ENCODE measurements around the gene PLA2G7.
"Not testable (repeated sequence)": the region's sequence is repeated elsewhere in the genome, so short reads cannot be mapped to it uniquely, and the experiment has no call there.

PLA2G7 gene

GRCh38 chr6:46734867-46735719 lies at the start of gene PLA2G7:
Gene PLA2G7, minus strand, starts transcription at chr6:46735375. Its CDS starts 12,484 bp downstream, at chr6:46722891.
- FAIRE-seq = no peak

GRCh38 chr6:46784535-46784934 lies 49.4 kb upstream of the PLA2G7 start:
- FAIRE-seq = no peak

DNA sequence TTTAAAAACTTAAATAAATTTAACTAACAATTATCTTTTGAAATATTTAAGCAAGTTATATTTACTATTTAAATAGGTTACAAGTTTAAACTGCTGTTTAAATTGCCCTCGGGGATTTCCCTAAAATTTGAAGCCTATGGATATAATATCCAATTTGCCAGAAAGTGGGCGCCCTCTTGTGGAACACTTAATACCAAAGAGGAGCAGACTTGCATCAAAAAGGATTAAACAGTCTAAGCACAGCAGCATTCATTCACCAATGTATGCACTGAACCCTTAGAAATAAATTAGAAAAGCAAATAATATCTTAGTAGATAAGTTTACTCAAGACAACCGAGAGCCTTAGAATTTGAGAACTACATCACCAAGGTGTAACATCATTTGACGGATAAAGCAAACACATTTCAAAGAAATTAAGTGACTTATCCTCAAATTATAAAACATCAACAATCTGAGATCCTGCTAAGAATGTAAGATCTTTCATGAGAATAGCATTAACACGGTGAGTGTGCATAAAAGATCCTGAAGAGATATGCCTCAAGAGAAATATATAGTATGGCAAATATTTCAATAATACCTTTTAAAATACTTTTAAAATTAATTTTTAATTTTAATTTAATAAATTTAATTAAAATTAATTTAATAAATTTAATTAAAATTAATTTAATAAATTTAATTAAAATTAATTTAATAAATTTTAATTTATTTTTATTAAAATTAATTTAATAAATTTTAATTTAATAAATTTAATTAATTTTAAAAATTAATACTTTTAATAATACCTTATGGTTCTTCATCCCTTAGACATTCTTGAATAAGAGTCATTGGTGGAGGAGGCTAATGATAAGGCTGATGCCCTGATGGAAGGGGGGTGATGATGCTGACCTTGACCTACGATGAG lies 46.6 kb upstream of the PLA2G7 start:
- FAIRE-seq = peak; percentile 97

DNA sequence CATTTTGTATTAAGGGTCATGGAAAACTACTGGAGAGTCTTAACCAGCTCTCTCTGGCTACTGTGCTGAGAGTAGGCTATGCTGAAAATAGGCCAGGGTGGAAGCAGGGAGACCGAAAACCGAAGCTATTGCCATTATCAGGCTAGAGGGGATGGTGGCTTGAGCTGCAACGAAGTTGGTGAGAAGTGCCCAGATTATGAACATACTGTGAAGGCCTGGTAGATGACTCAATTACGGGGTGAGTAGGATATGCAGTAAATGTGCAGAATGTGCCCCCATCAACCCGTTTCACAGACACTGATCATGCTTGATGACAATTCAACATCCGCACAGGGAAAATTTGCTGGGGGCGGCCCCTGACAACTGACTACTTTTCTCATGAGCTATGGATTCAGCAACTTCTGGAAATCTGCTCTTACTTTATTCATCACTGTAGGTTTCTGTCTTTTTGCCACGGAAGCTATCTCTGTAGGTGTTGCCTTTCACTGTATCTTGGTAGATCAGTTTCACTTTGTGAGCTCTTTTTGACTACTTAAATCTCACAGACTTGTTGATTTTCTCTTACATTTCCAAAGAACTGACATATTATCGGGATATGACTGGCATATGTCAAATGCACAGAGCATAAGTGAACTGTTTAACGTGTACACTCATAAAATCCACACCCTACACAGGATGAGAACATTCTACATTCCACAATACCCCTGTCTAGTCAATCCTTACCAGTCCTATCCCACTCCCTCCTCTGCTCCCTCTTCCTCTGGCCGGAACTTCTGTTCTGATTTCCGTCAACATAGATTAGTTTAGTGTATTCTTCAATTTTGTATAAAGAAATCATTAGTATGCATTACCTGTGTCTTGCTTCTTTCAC lies 42.5 kb upstream of the PLA2G7 start:
- no peak for FAIRE-seq

DNA sequence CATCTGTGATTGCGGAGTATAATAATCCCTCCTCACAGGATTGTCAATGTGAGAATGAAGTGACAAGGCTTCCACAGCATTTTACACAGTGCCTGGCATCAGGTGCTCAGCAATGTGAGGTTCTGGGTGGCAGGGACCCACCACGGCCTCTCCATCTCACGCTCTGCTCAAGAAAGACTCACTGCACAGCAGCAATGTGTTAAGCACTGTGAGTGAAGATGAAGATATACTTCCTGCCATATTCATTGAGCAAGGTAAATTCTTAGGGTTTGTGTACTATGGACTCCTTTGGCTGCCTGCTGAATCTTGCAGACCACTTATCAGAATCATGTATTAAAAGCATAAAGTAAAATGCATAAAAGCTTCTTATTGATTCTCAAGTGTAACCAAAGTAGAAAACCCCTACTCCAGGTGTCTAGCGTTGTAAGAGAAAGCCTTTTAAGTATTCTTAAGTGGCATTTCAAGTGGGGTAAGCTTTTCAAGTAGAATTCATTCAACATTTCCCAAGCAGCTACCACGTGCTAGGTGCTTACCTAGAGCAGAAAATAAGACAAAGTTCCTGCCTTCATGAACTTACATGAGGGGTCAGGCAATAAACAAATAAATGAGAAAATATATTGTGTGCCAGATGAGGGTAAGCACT lies 41.0 kb upstream of the PLA2G7 start:
- FAIRE-seq = no peak

DNA sequence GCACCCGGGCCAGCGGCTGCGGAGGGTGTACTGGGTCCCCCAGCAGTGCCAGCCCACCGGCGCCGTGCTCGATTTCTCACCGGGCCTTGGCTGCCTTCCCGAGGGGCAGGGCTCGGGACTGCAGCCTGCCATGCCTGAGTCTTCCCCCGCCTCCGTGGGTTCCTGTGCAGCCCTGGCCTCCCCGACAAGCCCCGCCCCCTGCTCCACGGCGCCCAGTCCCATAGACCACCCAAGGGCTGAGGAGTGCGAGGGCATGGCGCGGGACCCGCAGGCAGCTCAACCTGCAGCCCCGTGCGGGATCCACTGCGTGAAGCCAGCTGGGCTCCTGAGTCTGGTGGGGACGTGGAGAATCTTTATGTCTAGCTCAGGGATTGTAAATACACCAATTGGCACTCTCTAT lies 39.6 kb upstream of the PLA2G7 start:
- FAIRE-seq = not testable (repeated sequence)

DNA sequence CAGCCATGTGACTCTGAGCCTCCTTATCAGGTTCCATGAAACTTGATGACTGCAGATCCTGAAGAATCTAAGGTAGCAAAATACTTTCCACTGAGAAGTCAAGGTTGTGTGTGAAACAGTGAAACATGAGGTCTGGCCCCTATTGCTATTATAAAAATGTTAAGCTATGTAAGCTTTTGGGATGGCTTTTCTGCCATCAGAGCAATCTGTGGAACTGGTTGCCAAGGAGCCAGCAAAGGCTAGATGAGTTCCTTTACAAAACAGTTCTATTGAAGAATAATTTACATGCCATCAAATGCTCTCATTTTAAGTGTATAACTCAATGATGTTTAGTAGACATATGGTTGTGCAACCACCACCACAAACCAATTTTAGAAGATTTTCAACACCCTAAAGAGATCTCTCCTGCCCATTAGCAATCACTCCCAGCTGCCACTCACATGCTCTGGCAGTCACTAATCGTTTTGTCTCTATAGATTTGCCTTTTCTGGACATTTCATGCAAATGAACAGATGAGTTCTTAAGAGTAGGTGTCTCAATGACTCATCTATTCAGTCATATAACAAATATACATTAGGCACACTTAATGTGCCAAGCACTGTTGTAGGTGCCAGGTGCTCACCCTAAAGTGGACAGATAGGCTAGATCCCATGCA lies 38.2 kb upstream of the PLA2G7 start:
- FAIRE-seq = no peak

DNA sequence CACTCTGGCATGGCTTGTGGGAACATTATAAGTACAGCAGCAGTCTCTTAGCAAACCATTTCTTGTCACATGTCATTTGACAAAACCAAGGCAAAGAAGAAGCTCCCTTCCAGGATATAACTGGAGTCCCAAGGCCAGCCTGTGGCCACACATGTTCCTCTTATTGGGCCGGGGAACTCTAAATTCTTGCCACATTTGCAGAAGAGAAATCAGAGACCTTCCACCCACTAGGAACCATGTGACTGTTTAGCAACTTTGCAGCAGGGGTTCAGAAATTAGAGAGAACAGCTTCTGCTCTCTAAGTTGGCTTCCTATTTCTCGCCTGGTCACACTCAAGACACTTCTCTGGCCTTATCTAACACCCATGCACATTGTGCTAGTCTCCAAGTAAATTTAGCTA lies 37.6 kb upstream of the PLA2G7 start:
- no peak for FAIRE-seq

- no peak for FAIRE-seq
Measured at GRCh38 chr6:46772016-46772415, 36.8 kb upstream of the PLA2G7 start.

DNA sequence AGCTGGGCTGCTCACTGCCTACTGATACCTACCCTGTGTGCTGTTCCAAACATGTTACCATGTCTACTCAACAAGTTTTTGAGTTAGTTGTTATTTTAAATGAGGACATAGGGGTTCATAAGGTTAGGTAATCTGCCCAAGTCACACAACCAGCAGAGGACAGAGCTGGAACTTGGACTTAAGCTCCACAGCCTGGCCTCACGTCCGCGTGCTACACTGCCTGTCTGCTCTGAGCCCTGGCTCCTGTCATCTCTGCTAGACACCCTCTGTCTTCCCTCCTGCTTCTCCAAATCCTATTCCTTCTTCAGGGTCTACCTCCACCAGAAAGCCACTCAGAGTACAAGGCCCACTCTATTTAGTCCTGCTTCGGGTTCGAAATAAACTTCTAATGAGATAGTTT lies 29.8 kb upstream of the PLA2G7 start:
- FAIRE-seq = no peak

DNA sequence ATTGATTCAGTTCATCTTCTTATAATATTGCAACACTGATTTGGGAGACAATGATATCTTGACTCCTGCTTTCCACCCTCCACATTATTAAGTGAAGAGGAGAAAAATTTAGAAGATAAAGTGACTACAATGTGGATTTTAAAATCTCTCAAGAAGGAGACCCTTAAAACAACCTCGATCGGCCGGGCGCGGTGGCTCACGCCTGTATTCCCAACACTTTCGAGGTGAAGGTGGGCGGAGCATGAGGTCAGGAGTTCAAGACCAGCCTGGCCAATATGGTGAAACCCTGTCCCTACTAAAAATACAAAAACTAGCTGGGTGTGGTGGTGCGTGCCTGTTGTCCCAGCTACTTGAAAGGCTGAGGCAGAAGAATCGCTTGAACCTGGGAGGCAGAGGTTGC lies 29.1 kb upstream of the PLA2G7 start:
- not testable (repeated sequence) for FAIRE-seq

DNA sequence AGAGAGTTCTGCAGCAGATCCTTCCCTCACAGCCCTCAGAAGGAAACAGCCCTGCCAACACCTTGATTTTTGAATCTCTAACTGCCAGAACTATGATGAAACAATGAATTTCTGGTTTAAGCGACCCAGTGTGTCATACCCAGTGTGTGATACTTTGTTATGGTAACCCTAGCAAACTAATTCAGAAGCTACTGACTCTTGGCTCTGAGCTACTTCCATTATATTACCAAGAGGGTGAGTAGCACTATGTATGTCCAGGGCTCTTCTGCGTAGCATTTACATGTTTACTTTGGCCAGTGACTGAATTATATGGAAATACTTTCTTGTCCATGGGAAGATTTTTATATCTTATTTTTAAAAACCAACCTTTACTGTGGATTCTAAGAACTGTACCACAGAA lies 28.3 kb upstream of the PLA2G7 start:
- FAIRE-seq = no peak

DNA sequence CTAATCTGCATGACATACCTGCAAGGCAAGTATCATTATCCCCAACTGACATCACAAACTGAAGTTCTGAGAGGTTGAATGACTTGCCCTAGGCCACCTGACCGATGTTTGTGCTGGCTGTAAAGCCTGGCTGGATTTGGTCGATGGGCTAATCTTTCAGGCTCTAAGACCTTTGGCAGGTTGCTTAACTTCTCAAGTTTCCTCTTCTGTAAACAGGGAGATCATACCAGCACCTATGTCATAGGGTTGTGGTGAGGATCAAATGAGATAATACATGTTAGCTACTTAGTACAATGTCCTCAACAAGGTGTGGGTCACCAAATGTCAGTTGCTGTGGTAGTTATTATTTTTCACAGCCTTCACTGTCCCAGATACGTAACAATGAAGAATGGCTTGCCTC lies 25.8 kb upstream of the PLA2G7 start:
- FAIRE-seq = no peak

- no peak for FAIRE-seq
Measured at GRCh38 chr6:46758960-46759753, 24.0 kb upstream of the PLA2G7 start.

GRCh38 chr6:46757214-46757596 lies 22.0 kb upstream of the PLA2G7 start:
- no peak for FAIRE-seq

- no peak for FAIRE-seq
Measured at GRCh38 chr6:46756469-46757213, 21.5 kb upstream of the PLA2G7 start.

DNA sequence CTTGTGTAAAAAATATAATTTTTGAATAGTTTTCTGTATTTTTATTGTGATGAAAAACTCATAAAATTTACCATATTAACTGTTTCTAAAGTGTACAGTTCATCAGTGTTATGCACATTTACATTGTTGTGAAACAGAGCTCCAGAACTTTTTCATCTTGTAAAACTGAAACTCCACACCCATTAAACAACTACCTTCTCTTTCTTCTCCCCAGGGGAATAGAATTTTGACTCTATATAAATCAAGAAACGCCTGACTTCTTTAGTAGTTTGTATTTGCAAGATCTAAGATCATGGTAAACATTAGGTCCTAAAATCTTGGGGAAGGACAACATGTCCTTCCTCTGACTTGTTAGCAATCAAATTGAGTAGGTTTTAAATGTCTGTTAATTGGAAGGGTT lies 20.7 kb upstream of the PLA2G7 start:
- no peak for FAIRE-seq

- FAIRE-seq = no peak
Measured at GRCh38 chr6:46751658-46752057, 16.5 kb upstream of the PLA2G7 start.

DNA sequence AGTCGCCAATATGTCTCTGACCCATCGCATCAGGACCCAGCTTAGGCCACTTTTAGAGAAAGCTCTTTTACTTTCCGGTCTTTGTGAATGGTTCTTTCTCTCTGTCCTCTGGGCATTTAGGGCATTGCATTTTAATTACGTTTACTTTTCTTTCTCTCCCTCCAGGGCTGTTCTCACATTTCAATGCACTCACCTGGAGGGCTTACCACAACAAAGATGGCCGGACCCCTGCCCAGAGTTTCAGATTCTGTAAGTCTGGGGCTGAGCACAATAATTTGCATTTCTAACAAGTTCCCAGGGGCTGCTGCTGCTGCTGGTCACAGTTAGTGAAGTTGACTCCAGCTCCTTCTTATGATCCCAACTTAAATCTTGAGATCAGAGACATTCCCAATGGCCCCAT lies 14.6 kb upstream of the PLA2G7 start:
- FAIRE-seq = no peak

GRCh38 chr6:46748940-46749503 lies 13.8 kb upstream of the PLA2G7 start:
- FAIRE-seq = no peak
